H1 (cell line): ENCODE results near the gene HGFAC. TPM values are rescaled to one million over a fixed set of nuclear protein-coding genes. Genes with fewer than 3 reads are reported as not detected.

Source experiments
- CTCF ChIA-PET: fragments of 300-600 bp; sonication (Branson Sonifier 250); formaldehyde crosslinking; loops from one replicate; lab custom pipeline; 2021; ENCODE audit not compliant: partially characterized antibody; lab: Charles Lee
- POLR2A ChIA-PET: fragments of 300-600 bp; sonication (Branson Sonifier 250); formaldehyde crosslinking; loops from one replicate; lab custom pipeline; 2021; ENCODE audit warnings: inconsistent platforms; ENCODE audit not compliant: partially characterized antibody; lab: Charles Lee
- DNase-seq, 2 experiments: peaks; one replicate each; pipeline versions ENCODE4 v3.0.0 to v3.0.0-alpha.2; 2010 to 2022; ENCODE audit warnings: low spot score in 2 of 2, low read depth in 1 of 2, mixed read lengths in 1 of 2
- FAIRE-seq: peaks from 2 replicates; lab custom pipeline; 2011; peaks lifted over from hg19 to GRCh38; lab: Jason Lieb, UNC
- H2AFZ ChIP-seq: 2 replicates; pipeline ENCODE4 v1.8.1; 2012; ENCODE audit warnings: low read length, inconsistent platforms
- H2AK5ac ChIP-seq: 2 replicates; pipeline ENCODE4 v1.6.1; 2013; ENCODE audit warnings: low read depth, low read length
- H2BK120ac ChIP-seq: replicated peaks from 2 replicates; pipeline ENCODE3; 2013; ENCODE audit warnings: low read depth, low read length, inconsistent platforms
- H2BK12ac ChIP-seq: 2 replicates; pipeline ENCODE4 v1.6.1; 2013; ENCODE audit warnings: low read depth, low read length
- H2BK15ac ChIP-seq: 2 replicates; pipeline ENCODE4 v1.6.1; 2013; ENCODE audit warnings: low read length
- H2BK20ac ChIP-seq: 2 replicates; pipeline ENCODE4 v1.6.1; 2013; ENCODE audit warnings: low read length
- H2BK5ac ChIP-seq: 2 replicates; pipeline ENCODE4 v1.6.1; 2013; ENCODE audit warnings: low read depth, low read length
- H3K14ac ChIP-seq: 2 replicates; pipeline ENCODE4 v1.6.1; 2013; ENCODE audit warnings: inconsistent platforms; ENCODE audit not compliant: insufficient read length
- H3K18ac ChIP-seq: 2 replicates; pipeline ENCODE4 v1.6.1; 2013; ENCODE audit warnings: low read length; ENCODE audit errors: extremely low read depth
- H3K23ac ChIP-seq: 2 replicates; pipeline ENCODE4 v1.6.1; 2013; ENCODE audit warnings: inconsistent platforms; ENCODE audit not compliant: insufficient read length
- H3K23me2 ChIP-seq: 2 replicates; pipeline ENCODE4 v1.6.1; 2013; ENCODE audit warnings: low read depth, low read length
- H3K27ac ChIP-seq: 2 replicates; pipeline ENCODE4 v1.6.1; 2011; ENCODE audit warnings: low read depth, low read length, inconsistent platforms
- H3K27me3 ChIP-seq, 4 experiments: replicated peaks in 1 of 4; 1 replicate in 1 of 4; 2 replicates in 3 of 4; pipeline versions ENCODE4 v1.6.1 to v1.8.1; 2011 to 2013; ENCODE audit warnings: low read length in 3 of 4, mild to moderate bottlenecking in 3 of 4, inconsistent platforms in 2 of 4, mixed read lengths in 2 of 4, moderate library complexity in 1 of 4; ENCODE audit not compliant: control insufficient read depth in 3 of 4, insufficient read depth in 3 of 4; ENCODE audit errors: extremely low read depth in 1 of 4
- H3K36me3 ChIP-seq, 4 experiments: 2 replicates each; pipeline versions ENCODE4 v1.6.1 to v1.8.1; 2011 to 2013; ENCODE audit warnings: mild to moderate bottlenecking in 4 of 4, low read length in 3 of 4, moderate library complexity in 2 of 4, control low read depth in 1 of 4, inconsistent platforms in 1 of 4; ENCODE audit not compliant: insufficient read depth in 4 of 4, control insufficient read depth in 2 of 4
- H3K4ac ChIP-seq: replicated peaks from 2 replicates; pipeline ENCODE3; 2013; ENCODE audit warnings: low read length, low read depth, mixed read lengths, inconsistent platforms; ENCODE audit not compliant: insufficient read length
- H3K4me1 ChIP-seq, 4 experiments: replicated peaks in 1 of 4; 1 replicate in 1 of 4; 2 replicates in 3 of 4; pipeline versions ENCODE4 v1.6.1 to v1.8.1; 2011 to 2013; ENCODE audit warnings: low read length in 3 of 4, inconsistent platforms in 2 of 4, mixed read lengths in 1 of 4; ENCODE audit not compliant: insufficient read depth in 4 of 4, control insufficient read depth in 3 of 4
- H3K4me2 ChIP-seq, 2 experiments: 2 replicates each; pipeline versions ENCODE4 v1.6.1 to v1.8.1; 2011 to 2013; ENCODE audit warnings: low read depth in 2 of 2, low read length in 2 of 2, control low read depth in 1 of 2, inconsistent platforms in 1 of 2, mild to moderate bottlenecking in 1 of 2; ENCODE audit not compliant: insufficient read depth in 1 of 2
- H3K4me3 ChIP-seq, 4 experiments: fragments of 200-600, 300-600 bp in 1 of 4; sonication (generic), shearing (Covaris generic), sonication (Bioruptor Twin) in 1 of 4; 2 replicates each; pipeline versions ENCODE4 v1.5.1 to v1.8.1; 2011 to 2016; ENCODE audit warnings: low read length in 4 of 4, low read depth in 3 of 4, control low read depth in 2 of 4, inconsistent platforms in 2 of 4, mild to moderate bottlenecking in 2 of 4, mixed read lengths in 1 of 4, moderate library complexity in 1 of 4; ENCODE audit not compliant: insufficient read depth in 2 of 4; ENCODE audit errors: extremely low read depth in 1 of 4
- H3K56ac ChIP-seq: replicated peaks from 2 replicates; pipeline ENCODE3; 2013; ENCODE audit warnings: low read depth, mild to moderate bottlenecking, mixed read lengths, low read length, inconsistent platforms; ENCODE audit not compliant: insufficient read length
- H3K79me1 ChIP-seq: 2 replicates; pipeline ENCODE4 v1.6.1; 2013; ENCODE audit warnings: low read depth, low read length, control low read depth
- H3K79me2 ChIP-seq, 2 experiments: 2 replicates each; pipeline versions ENCODE4 v1.6.1 to v1.8.1; 2012 to 2013; ENCODE audit warnings: low read length in 2 of 2, mild to moderate bottlenecking in 2 of 2, inconsistent platforms in 1 of 2; ENCODE audit not compliant: insufficient read depth in 2 of 2, control insufficient read depth in 1 of 2
- H3K9ac ChIP-seq, 4 experiments: replicated peaks in 1 of 4; 1 replicate in 1 of 4; 2 replicates in 3 of 4; pipeline versions ENCODE4 v1.6.1 to v1.8.1; 2011 to 2013; ENCODE audit warnings: low read depth in 3 of 4, low read length in 3 of 4, control low read depth in 2 of 4, mild to moderate bottlenecking in 2 of 4, moderate library complexity in 2 of 4, inconsistent platforms in 1 of 4; ENCODE audit errors: extremely low read depth in 1 of 4
- H3K9me3 ChIP-seq, 2 experiments: 2 replicates each; pipeline versions ENCODE4 v1.6.1 to v1.8.1; 2012 to 2013; ENCODE audit warnings: mild to moderate bottlenecking in 2 of 2, moderate library complexity in 2 of 2, control low read depth in 1 of 2, inconsistent platforms in 1 of 2, low read depth in 1 of 2, low read length in 1 of 2, mixed read lengths in 1 of 2; ENCODE audit not compliant: insufficient read depth in 2 of 2
- H4K20me1 ChIP-seq, 2 experiments: replicated peaks in 1 of 2; 2 replicates each; pipeline versions ENCODE3 to v1.8.1; 2011 to 2013; ENCODE audit warnings: inconsistent platforms in 2 of 2, low read length in 2 of 2, mild to moderate bottlenecking in 1 of 2; ENCODE audit not compliant: insufficient read depth in 2 of 2, control insufficient read depth in 1 of 2
- H4K5ac ChIP-seq: 2 replicates; pipeline ENCODE4 v1.6.1; 2013; ENCODE audit warnings: low read length, low read depth, mixed read lengths, inconsistent platforms; ENCODE audit not compliant: insufficient read length
- H4K8ac ChIP-seq: 2 replicates; pipeline ENCODE4 v1.8.0; 2013; ENCODE audit warnings: mild to moderate bottlenecking, moderate library complexity, low read length, inconsistent platforms; ENCODE audit not compliant: insufficient read depth; ENCODE audit errors: extremely low read depth
- H4K91ac ChIP-seq: replicated peaks from 2 replicates; pipeline ENCODE3; 2013; ENCODE audit warnings: low read length, mixed read lengths, inconsistent platforms; ENCODE audit not compliant: insufficient read length
- CEBPB ChIP-seq: IDR thresholded peaks from 2 replicates; pipeline ENCODE4 v1.6.1; 2012; ENCODE audit warnings: low read depth, low read length
- CHD1 ChIP-seq: IDR thresholded peaks from 2 replicates; pipeline ENCODE4 v1.6.1; 2012; ENCODE audit warnings: low read depth, low read length, improper control_type of control experiment
- CHD2 ChIP-seq: IDR thresholded peaks from 2 replicates; pipeline ENCODE4 v1.6.1; 2012; ENCODE audit warnings: low read length, improper control_type of control experiment
- CTBP2 ChIP-seq: IDR thresholded peaks from 2 replicates; pipeline ENCODE4 v1.7.0; 2011; ENCODE audit warnings: borderline replicate concordance, mild to moderate bottlenecking, moderate library complexity, mixed read lengths, low read length; ENCODE audit not compliant: insufficient read depth, insufficient read length
- JUN ChIP-seq: IDR thresholded peaks from 2 replicates; pipeline ENCODE4 v1.6.1; 2011; ENCODE audit warnings: low read depth, mild to moderate bottlenecking, improper control_type of control experiment, low read length
- JUND ChIP-seq: IDR thresholded peaks from 2 replicates; pipeline ENCODE4 v1.6.1; 2011; ENCODE audit warnings: mild to moderate bottlenecking, improper control_type of control experiment, low read length
- KDM4A ChIP-seq: IDR thresholded peaks from one replicate; pipeline ENCODE4 v1.7.1; 2012; ENCODE audit warnings: low read depth, mild to moderate bottlenecking, moderate library complexity, low read length, inconsistent platforms; ENCODE audit not compliant: severe bottlenecking
- RAD21 ChIP-seq, 2 experiments: IDR thresholded peaks in 1 of 2; conservative IDR thresholded peaks in 1 of 2; 2 replicates each; pipeline ENCODE4 v1.6.1; 2011; ENCODE audit warnings: low read depth in 2 of 2, low read length in 2 of 2, improper control_type of control experiment in 1 of 2, inconsistent platforms in 1 of 2, mild to moderate bottlenecking in 1 of 2, moderate library complexity in 1 of 2
- SAP30 ChIP-seq: fragments of 300-600 bp; sonication (generic); IDR thresholded peaks from 2 replicates; pipeline ENCODE4 v1.7.1; 2012; ENCODE audit warnings: low read length, moderate library complexity, mild to moderate bottlenecking, inconsistent platforms; ENCODE audit not compliant: insufficient read depth, insufficient replicate concordance
- SRF ChIP-seq: IDR thresholded peaks from 2 replicates; pipeline ENCODE4 v1.6.1; 2011; ENCODE audit warnings: mild to moderate bottlenecking, low read depth, low read length, moderate library complexity
- TAF7 ChIP-seq: optimal IDR thresholded peaks from 2 replicates; pipeline ENCODE3; 2011; ENCODE audit warnings: low read depth, mild to moderate bottlenecking, inconsistent platforms, low read length, moderate library complexity, borderline replicate concordance
- TCF12 ChIP-seq: IDR thresholded peaks from 2 replicates; pipeline ENCODE4 v1.6.1; 2011; ENCODE audit warnings: low read depth, mild to moderate bottlenecking, low read length
- WGBS, 2 experiments: shearing (Covaris generic) in 1 of 2; methylation state at CpG; one replicate each; pipeline versions ENCODE4 v1.1.6 to v1.1.7; 2013 to 2015; ENCODE audit warnings: low lambda C conversion rate in 2 of 2, mixed read lengths in 2 of 2, inconsistent platforms in 1 of 2, low coverage in 1 of 2, missing lambda C conversion rate in 1 of 2; ENCODE audit not compliant: insufficient replicate concordance in 2 of 2, insufficient coverage in 1 of 2, insufficient read length in 1 of 2; ENCODE audit errors: extremely low coverage in 1 of 2, missing lambda C conversion rate in 1 of 2; 5-methylcytosine and 5-hydroxymethylcytosine counted together
- polyA plus RNA-seq, 7 experiments: library from polyadenylated mRNA; depleted of rRNA in 3 of 7; stranded (reverse) in 5 of 7; unstranded in 2 of 7; fragments of >200 nt in 5 of 7; fragments of 200-250 nt in 2 of 7; gene quantifications; 1 replicate in 5 of 7; 2 replicates in 1 of 7; 4 replicates in 1 of 7; pipeline versions ENCODE4 v1.2.1 to v1.2.3, GENCODE V29; 2011 to 2013; ENCODE audit warnings: missing spikeins in 2 of 7, mixed read lengths in 2 of 7
- total RNA-seq: library from RNA; stranded (reverse); fragmentation: NEBNext Ultra II Directional; extraction: Animal tissue kit (Norgen Biotek cat#: 25700); gene quantifications from 2 replicates; pipeline ENCODE4 v1.2.1, GENCODE V29; 2021
- TF ChIP-seq, protein P1 (sequence below): IDR thresholded peaks from 2 replicates; pipeline ENCODE4 v1.6.1; 2011; ENCODE audit warnings: low read depth, mild to moderate bottlenecking, low read length; ENCODE audit not compliant: insufficient read depth

HGFAC gene
- total and polyA plus RNA-seq, 2 of the 8 experiments (the other 6 are each of a cell fraction or from before 2014, with no cell fraction given): 0.14 to 0.15 TPM

DNA sequence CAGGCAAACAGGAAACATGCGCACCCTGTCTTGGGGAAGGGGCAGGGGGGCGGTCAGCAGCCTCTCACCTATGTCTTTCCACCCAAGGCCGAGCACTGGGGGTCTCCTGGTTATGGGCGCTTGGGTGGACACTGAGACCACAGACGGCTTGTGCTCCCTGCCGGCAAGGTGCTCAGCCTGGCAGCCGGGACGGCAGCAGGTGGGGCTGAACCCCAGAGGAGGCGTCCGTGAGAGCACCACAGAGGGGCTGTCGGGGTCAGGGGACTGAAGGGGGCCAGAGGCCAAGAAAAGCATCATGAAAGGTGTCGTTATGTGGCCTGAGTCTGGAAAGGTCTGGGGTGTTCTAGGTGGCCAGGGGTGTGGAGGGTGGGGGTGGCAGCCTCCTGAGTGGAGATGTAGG is 40.9 kb downstream of the HGFAC start:
- Histone ChIP-seq H3K36me3 (no peaks in the 10 kb centered on the region), H4K5ac (no peak overlapping the region), H3K18ac (no peak overlapping the region), H4K8ac (no peak overlapping the region), H3K4ac (no peak overlapping the region), H2BK120ac (no peak overlapping the region), H3K23me2 (peaks cover 3% of the 10 kb centered on the region; the same call in 1 of the 2 replicates), H2AFZ (no peak overlapping the region), H4K91ac (no peak overlapping the region), H2BK5ac (no peak overlapping the region), H3K9me3 (no peaks in the 10 kb centered on the region), H2BK20ac (0 out of 2 replicates have a peak overlapping the region, but pooled peaks have one; percentile 48), H3K9ac (no peak overlapping the region), H3K23ac (no peak overlapping the region), H3K14ac (no peak overlapping the region), H2BK12ac (no peak overlapping the region), H2AK5ac (no peak overlapping the region), H3K27ac (no peak overlapping the region), H3K79me2 (no peaks in the 10 kb centered on the region), H3K4me3 (no peak overlapping the region), H4K20me1 (peaks cover 0 to 5% of the 10 kb centered on the region in 2 experiments), H3K56ac (no peak overlapping the region), H2BK15ac (no peak overlapping the region), H3K79me1 (no peaks in the 10 kb centered on the region), H3K4me2 (no peak overlapping the region), H3K4me1 (peaks cover 0 to 37% (median 24%) of the 10 kb centered on the region in 4 experiments; a peak in 6 of 7 replicates), H3K27me3 (peaks cover 13 to 84% (median 61%) of the 10 kb centered on the region in 4 experiments)
- ChIA-PET POLR2A (interaction anchor here (0.7 to 1.1 kb wide), 2 partner anchors 11 to 61 kb away, joined by 3 to 4 read pairs; no protein-coding TSS in a partner anchor), CTCF (interaction anchor here (1.6 to 5.8 kb wide), 3 partner anchors 12 to 39 kb away, joined by 4 to 41 read pairs (median 32); no protein-coding TSS in a partner anchor)
- no peak for FAIRE-seq
- 84% methylated on average over 10 of the region's 12 CpGs; no CpG with 5 or more reads in 1 of the 2 experiments for WGBS, 2 experiments
- DNase-seq: no peak
- TF ChIP-seq CEBPB (no peak), KDM4A (no peak), CHD2 (no peak), CTBP2 (no peak), JUND (no peak), CHD1 (no peak), JUN (no peak), RAD21 (IDR thresholded peaks at IDR 0.05 in 1 of 2, conservative IDR thresholded peaks at IDR 0.05 in 1 of 2; ENCODE audit: low read depth in 2 of 2, low read length in 2 of 2) (no peak), TCF12 (no peak), SRF (no peak), SAP30 (no peak), TAF7 (no peak)
- TF ChIP-seq, protein P1, sequence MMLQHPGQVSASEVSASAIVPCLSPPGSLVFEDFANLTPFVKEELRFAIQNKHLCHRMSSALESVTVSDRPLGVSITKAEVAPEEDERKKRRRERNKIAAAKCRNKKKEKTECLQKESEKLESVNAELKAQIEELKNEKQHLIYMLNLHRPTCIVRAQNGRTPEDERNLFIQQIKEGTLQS: no peak
